GF-D8 (cell line): ENCODE results near the gene GUK1.
"Not testable (repeated sequence)": the region's sequence is repeated elsewhere in the genome, so short reads cannot be mapped to it uniquely, and the experiment has no call there.

Experiments used
- DNase-seq: peaks from one replicate; lab custom pipeline; 2025; lab: John Stamatoyannopoulos, UW

Gene GUK1

GRCh38 chr1:228163007-228163753, 23.1 kb downstream of the GUK1 start:
- no peak for DNase-seq

DNA sequence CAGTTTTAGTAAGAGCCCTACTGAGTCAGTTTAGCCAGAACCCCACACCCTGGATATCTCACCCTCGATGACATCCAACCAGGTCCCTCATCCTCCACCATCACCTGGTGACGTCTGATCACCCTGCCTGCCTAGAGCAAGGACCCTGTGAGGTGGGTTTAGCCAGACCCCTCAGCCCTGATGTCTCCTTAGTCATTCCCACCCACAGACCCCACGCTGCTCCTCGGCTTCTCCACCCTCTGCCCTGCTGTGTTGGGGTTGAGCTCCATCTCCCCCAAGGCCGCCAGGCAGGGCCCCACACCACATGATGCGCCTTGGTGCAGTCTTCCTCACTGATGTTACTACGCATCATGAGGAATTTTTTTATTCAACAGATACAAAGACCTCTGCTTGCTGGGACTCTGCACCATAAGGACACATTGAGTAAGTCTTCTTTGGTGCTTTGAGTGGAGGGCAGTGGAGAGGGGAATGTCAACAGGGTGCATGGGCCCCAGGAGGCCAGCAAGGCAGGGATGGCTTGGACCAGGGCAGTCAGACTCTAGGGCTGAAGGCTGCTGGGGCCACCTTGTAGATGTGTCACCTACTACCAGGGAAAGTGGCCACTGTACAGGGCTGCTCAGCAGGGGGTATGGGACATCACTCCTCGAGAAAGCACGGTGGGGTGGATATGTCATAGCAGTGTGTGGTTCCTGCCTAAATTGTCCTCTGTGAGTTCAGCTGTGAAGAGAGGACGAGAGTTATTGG, 23.9 kb downstream of the GUK1 start:
- no peak for DNase-seq

GRCh38 chr1:228164561-228165371, 24.7 kb downstream of the GUK1 start:
- DNase-seq: peak; percentile 27

DNA sequence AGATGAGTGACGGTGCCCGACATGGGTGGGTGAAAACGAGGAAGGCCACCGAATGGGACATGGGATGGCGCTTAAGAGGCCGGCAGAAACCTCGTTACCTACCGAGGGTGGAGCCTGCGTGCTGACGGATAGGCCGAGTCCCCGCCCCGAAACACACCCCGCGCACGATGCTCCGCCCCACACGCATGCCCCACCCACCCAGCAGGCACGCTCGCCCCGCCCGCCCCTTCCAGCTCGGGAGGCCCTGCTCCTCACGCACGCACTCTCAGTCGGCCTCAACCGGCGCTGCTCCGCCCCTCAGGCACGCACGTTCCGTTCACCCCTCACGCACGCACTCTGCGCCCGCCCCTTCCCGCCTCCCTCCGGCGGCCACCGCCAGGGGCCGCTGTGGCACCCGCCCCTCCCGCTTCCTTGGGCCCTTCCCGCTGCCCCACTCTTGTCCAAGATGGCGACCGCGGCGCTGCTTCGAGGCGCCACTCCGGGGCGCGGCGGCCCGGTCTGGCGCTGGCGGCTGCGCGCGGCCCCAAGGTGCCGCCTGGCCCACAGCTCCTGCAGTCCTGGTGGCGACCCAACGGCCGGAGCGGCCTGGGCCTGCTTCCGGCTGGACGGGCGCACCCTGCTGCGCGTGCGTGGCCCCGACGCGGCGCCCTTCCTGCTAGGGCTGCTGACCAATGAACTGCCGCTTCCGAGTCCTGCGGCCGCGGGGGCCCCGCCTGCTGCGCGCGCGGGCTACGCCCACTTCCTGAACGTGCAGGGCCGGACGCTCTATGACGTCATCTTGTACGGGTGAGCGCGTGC, 25.5 kb downstream of the GUK1 start, which contains the start of gene IBA57:
Gene IBA57, plus strand, starts transcription at position 433 of the 798 bp plus-strand sequence. Its CDS starts 13 bp downstream, at position 446.
- peak; percentile 93 for DNase-seq

- DNase-seq: peak; percentile 25
Measured at GRCh38 chr1:228166170-228166936, 26.3 kb downstream of the GUK1 start.

DNA sequence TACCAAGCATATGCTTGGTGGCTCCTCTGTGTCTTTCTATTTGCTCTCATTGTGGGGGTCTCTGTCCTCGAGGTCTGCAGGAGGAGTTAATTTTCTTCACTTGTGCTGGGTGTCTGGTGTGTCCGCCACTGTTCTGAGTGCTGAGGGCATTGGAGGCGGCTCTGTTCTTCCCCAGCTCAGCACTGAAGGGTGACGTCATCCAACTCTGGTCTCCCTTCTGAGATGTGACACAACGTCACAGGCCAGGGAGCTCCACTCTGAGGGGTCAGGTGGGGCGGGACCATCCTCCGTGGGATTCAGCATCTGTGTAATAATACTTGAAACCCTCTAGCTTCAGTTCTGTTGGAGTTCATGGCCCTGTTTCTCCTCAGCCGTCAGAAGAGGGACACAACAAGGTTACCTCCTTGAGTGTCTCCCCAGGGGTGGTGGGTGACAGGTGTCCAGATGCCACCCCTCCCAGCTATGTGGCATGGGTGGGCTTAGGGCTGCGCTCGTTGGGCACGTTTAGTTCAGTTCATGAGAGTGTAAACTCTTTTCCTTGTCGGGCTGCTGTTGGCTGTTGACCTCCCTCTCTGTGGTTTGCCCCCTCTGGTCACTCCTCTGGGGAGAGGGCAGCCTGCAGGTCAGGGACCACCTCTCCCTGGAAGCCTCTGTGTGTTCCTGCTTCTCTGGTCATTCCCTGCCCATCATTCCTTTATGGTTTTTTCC, 28.6 kb downstream of the GUK1 start:
- no peak for DNase-seq

GRCh38 chr1:228169345-228169744, 29.3 kb downstream of the GUK1 start:
- no peak for DNase-seq

- DNase-seq: no peak
Measured at GRCh38 chr1:228170666-228171065, 30.6 kb downstream of the GUK1 start.

- no peak for DNase-seq
Measured at GRCh38 chr1:228171221-228171891, 31.3 kb downstream of the GUK1 start.

- no peak for DNase-seq
Measured at GRCh38 chr1:228172591-228173527, 32.8 kb downstream of the GUK1 start.

DNA sequence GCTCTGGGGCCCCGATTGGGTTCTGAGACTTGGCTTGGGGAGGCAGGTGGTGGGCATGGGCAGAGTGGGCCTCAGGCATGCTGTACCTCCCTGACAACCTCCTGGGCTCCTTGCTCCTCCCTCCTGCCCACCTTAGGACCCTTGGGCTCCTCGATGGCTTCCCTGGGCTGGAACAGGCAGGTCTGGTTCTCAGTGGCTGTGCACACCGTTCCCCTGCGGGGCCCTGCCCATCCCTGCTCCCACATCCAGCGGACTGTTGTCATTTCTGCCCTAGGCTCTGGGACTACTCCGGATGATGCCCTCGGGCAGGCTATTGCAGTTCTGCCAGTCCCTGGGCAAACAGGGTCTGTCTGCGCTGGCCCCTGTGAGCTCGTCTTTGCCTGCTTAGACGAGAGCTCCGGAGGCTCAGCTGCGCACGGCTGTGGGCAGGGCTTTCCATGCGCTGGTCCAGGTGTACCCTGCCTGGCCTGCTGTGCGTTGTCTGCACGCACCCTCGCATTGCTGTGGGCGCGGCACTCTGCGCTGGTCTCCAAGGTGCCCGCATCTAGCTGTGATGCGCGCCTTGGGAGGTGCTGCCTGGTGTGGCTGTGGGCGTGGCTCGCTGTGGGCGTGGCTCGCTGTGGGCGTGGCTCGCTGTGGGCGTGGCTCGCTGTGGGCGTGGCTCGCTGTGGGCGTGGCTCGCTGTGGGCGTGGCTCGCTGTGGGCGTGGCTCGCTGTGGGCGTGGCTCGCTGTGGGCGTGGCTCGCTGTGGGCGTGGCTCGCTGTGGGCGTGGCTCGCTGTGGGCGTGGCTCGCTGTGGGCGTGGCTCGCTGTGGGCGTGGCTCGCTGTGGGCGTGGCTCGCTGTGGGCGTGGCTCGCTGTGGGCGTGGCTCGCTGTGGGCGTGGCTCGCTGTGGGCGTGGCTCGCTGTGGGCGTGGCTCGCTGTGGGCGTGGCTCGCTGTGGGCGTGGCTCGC, 33.7 kb downstream of the GUK1 start:
- DNase-seq: not testable (repeated sequence)

DNA sequence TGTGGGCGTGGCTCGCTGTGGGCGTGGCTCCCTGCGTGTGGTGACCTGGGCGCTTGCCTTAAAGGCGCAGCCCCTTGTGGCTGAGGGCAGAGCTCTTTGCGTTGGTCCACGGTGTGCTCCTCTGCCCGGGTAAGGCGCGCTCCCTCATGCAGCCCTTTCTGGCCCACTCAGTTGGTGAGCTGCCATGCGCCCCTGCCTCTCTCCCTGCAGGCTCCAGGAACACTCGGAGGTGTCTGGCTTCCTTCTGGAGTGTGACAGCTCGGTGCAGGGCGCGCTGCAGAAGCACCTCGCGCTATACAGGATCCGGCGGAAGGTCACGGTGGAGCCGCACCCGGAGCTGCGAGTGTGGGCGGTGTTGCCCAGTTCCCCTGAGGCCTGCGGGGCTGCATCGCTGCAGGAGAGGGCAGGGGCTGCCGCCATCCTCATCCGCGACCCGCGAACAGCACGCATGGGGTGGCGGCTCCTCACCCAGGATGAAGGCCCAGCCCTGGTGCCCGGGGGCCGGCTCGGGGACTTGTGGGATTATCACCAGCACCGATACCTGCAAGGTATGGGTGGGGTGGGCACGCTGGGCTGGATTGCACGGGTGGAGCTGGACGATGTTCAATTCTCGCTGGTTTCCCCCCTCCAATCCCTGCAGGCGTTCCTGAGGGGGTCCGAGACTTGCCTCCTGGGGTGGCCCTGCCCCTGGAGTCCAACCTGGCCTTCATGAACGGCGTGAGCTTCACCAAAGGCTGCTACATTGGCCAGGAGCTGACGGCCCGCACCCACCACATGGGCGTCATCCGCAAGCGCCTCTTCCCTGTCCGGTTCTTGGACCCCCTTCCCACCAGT, 34.6 kb downstream of the GUK1 start:
- DNase-seq: no peak

DNA sequence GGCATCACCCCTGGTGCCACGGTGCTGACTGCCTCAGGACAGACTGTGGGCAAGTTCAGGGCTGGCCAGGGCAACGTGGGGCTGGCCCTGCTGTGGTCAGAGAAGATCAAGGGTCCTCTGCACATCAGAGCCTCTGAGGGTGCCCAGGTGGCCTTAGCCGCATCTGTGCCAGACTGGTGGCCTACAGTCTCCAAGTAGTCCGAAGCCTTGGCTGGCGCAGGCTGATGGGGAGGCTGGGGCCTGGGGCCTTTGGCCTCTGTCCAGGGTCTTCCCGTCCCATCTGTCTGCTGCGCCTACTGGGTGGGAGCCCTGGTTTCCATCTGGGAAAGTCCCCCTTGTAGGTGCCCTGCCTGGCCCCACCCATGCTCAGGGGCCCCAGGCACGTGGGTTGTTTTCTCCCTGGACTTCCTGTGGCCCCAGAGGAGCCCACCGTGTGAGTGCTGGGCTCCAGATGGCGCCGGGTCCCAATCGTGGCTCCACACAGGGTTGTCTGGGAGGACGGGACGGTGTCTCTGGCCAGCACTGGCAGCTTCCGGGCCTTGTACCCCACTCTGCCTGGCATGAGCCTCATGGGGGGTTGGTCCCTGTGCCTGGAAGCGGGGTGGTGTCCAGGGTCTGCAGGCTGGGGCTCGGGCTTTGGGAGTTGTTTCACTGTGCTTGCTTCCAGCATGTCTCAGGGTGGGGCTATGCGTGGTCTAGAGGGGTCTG, 35.4 kb downstream of the GUK1 start:
- DNase-seq: no peak

DNA sequence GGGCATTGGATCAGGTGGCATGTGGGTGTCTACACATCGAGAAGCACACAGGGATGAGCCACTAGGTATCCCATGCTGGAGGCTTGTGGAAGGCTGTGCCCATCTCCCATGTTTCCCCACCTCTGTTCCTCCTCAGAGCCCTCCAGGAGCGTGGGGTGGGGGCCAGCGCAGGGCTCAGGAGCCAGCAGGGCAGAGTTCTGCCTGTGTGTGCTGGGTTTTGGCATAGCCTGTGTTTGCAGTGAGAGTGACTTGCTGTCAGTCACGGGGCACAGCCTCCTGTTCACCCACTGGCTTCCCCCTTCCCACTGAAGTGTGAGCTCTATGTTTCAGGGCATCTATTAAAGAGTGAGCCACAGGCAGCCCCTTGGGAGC, 35.9 kb downstream of the GUK1 start:
- no peak for DNase-seq

- no peak for DNase-seq
Measured at GRCh38 chr1:228176461-228177182, 36.5 kb downstream of the GUK1 start.
